Glomerular visceral epithelial cell (primary cell): ENCODE data around the gene LARGE1.
"Not testable (repeated sequence)": the region's sequence is repeated elsewhere in the genome, so short reads cannot be mapped to it uniquely, and the experiment has no call there.

ENCODE experiments used
- DNase-seq: peaks from one replicate; pipeline ENCODE4 v3.0.0-alpha.2; 2016; ENCODE audit errors: extremely low spot score

LARGE1 gene

GRCh38 chr22:33857767-33858166 lies 62.5 kb downstream of the LARGE1 start:
- not testable (repeated sequence) for DNase-seq

GRCh38 chr22:33854724-33855123 lies 65.6 kb downstream of the LARGE1 start:
- DNase-seq = no peak

- DNase-seq = peak; percentile 72
Observed at GRCh38 chr22:33853200-33854097, 66.8 kb downstream of the LARGE1 start.

GRCh38 chr22:33851821-33852384 lies 68.4 kb downstream of the LARGE1 start:
- DNase-seq = no peak

- DNase-seq = no peak
Observed at GRCh38 chr22:33851240-33851639, 69.0 kb downstream of the LARGE1 start.

GRCh38 chr22:33850724-33851123 lies 69.6 kb downstream of the LARGE1 start:
- DNase-seq = no peak

- DNase-seq = no peak
Observed at GRCh38 chr22:33850193-33850592, 70.1 kb downstream of the LARGE1 start.

GRCh38 chr22:33848251-33848650 lies 72.0 kb downstream of the LARGE1 start:
- no peak for DNase-seq

- no peak for DNase-seq
Observed at GRCh38 chr22:33844273-33844672, 76.0 kb downstream of the LARGE1 start.

- DNase-seq = no peak
Observed at GRCh38 chr22:33842421-33843094, 77.7 kb downstream of the LARGE1 start.

- DNase-seq = no peak
Observed at GRCh38 chr22:33842006-33842354, 78.3 kb downstream of the LARGE1 start.

GRCh38 chr22:33841281-33842005 lies 78.8 kb downstream of the LARGE1 start:
- no peak for DNase-seq

- no peak for DNase-seq
Observed at GRCh38 chr22:33838644-33839043, 81.6 kb downstream of the LARGE1 start.

- DNase-seq = no peak
Observed at GRCh38 chr22:33837826-33838225, 82.5 kb downstream of the LARGE1 start.

- no peak for DNase-seq
Observed at GRCh38 chr22:33835265-33835664, 85.0 kb downstream of the LARGE1 start.

GRCh38 chr22:33832558-33833151 lies 87.6 kb downstream of the LARGE1 start:
- DNase-seq = no peak

- no peak for DNase-seq
Observed at GRCh38 chr22:33831651-33832050, 88.6 kb downstream of the LARGE1 start.

- DNase-seq = no peak
Observed at GRCh38 chr22:33831207-33831606, 89.1 kb downstream of the LARGE1 start.

GRCh38 chr22:33829546-33830280 lies 90.6 kb downstream of the LARGE1 start:
- no peak for DNase-seq

GRCh38 chr22:33828302-33828701 lies 92.0 kb downstream of the LARGE1 start:
- no peak for DNase-seq

- no peak for DNase-seq
Observed at GRCh38 chr22:33825761-33826160, 94.5 kb downstream of the LARGE1 start.
